Activated naive CD4-positive, alpha-beta T cell treated with anti-CD3 and anti-CD28 coated beads for 36 hours (primary cell): ENCODE results near the gene HMCN1. TPM values are rescaled to one million over a fixed set of nuclear protein-coding genes. Genes with fewer than 3 reads are reported as not detected.

Experiments
- CTCF ChIA-PET: fragments of 350-600 bp; sonication (Branson Sonifier 250); formaldehyde crosslinking; loops from one replicate; lab custom pipeline; 2021; ENCODE audit warnings: antibody characterized with exemption; lab: Charles Lee
- DNase-seq: peaks from one replicate; pipeline ENCODE4 v3.0.0-alpha.2; 2020
- H3K27ac Mint-ChIP-seq: one replicate; pipeline ENCODE4 v1.8.0; 2021; ENCODE audit warnings: mild to moderate bottlenecking, mixed read lengths
- H3K27me3 Mint-ChIP-seq: one replicate; pipeline ENCODE4 v1.8.0; 2021; ENCODE audit warnings: low read depth, mixed read lengths
- H3K36me3 Mint-ChIP-seq: one replicate; pipeline ENCODE4 v1.8.0; 2021; ENCODE audit warnings: low read depth, mixed read lengths
- H3K4me1 Mint-ChIP-seq: one replicate; pipeline ENCODE4 v1.8.0; 2021; ENCODE audit warnings: low read depth, mixed read lengths
- H3K4me3 Mint-ChIP-seq: one replicate; pipeline ENCODE4 v1.8.0; 2021; ENCODE audit warnings: mild to moderate bottlenecking, moderate library complexity, mixed read lengths
- H3K9me3 Mint-ChIP-seq: one replicate; pipeline ENCODE4 v1.8.0; 2021; ENCODE audit warnings: mixed read lengths
- intact Hi-C: fragments of 100-400 bp; cut with micrococcal nuclease; formaldehyde crosslinking; loops from one replicate; pipeline ENCODE4 v1.15.1; 2023
- total RNA-seq, 2 experiments: library from RNA; stranded (reverse); gene quantifications; one replicate each; pipeline ENCODE4 v1.2.3, GENCODE V29; 2021

HMCN1 gene
- total RNA-seq, 2 experiments from 2014 or later: 0.12 TPM; not detected in 1

DNA sequence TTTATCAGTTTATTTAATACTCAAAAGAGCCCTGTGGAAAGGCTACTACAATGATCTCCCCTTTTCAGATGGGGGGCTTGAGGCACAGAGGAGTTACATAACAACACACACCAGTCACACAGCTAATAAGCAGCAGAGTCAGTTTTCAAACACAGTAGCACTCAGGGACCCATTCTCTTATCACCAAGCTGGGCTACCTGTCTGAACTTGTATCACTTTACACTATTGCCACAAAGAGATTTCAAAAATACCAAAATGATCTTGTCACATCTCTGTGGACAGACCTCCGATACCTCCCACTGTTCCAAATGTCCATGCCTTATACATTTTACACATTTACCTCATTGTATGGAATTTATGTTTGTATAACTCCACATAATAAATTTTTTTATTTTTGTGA is 506.2 kb downstream of the HMCN1 start:
- no peak for DNase-seq
- Mint-ChIP-seq H3K4me3 (no peak overlapping the region), H3K4me1 (peaks cover 3% of the 10 kb centered on the region), H3K27ac (no peak overlapping the region), H3K9me3 (no peaks in the 10 kb centered on the region), H3K27me3 (peaks cover 4% of the 10 kb centered on the region), H3K36me3 (no peaks in the 10 kb centered on the region)
- CTCF ChIA-PET: interaction anchor here (1.2 kb wide), 1 partner anchor 8 kb away, joined by 4 read pairs; no protein-coding TSS in a partner anchor
- intact Hi-C loops: no loop called here
